Tibial nerve (tissue), 4 donors: Measurements from ENCODE around the gene CYP19A1. TPM values are rescaled to one million over a fixed set of nuclear protein-coding genes. Genes with fewer than 3 reads are reported as not detected.

ENCODE experiments used
- DNase-seq, 2 donors: peaks; one replicate each; pipeline ENCODE4 v3.0.0-alpha.2; 2019; ENCODE audit warnings: low spot score in 2 of 2
- H3K27ac ChIP-seq, 4 donors: fragments of 200-600 bp; sonication (generic) in 3 of 4; one replicate each; pipeline ENCODE4 v1.5.1; 2017 to 2019; ENCODE audit warnings: mild to moderate bottlenecking in 1 of 4
- H3K27me3 ChIP-seq, 2 donors: fragments of 200-600 bp; sonication (generic) in 1 of 2; one replicate each; pipeline versions ENCODE4 v1.5.1 to v1.6.0; 2017 to 2019
- H3K36me3 ChIP-seq, 3 donors: fragments of 200-600 bp; sonication (generic); one replicate each; pipeline ENCODE4 v1.5.1; 2018 to 2019
- H3K4me1 ChIP-seq, 4 donors: fragments of 200-600 bp; sonication (generic) in 3 of 4; one replicate each; pipeline ENCODE4 v1.5.1; 2017 to 2019
- H3K4me3 ChIP-seq, 4 donors: fragments of 200-600 bp; sonication (generic) in 3 of 4; one replicate each; pipeline ENCODE4 v1.5.1; 2017 to 2019; ENCODE audit warnings: mild to moderate bottlenecking in 1 of 4, moderate library complexity in 1 of 4
- H3K9me3 ChIP-seq, 4 donors: fragments of 200-600 bp; sonication (generic) in 3 of 4; one replicate each; pipeline ENCODE4 v1.5.1; 2017 to 2019
- CTCF ChIP-seq, 5 experiments: fragments of 200-600 bp in 3 of 5; fragments of 450-650 bp in 2 of 5; sonication (generic) in 3 of 5; IDR thresholded peaks; one replicate each; pipeline ENCODE4 v1.5.1; 2016 to 2019; ENCODE audit warnings: antibody characterized with exemption in 5 of 5, mild to moderate bottlenecking in 3 of 5, moderate library complexity in 2 of 5
- EP300 ChIP-seq, 2 donors: sonication (generic); formaldehyde crosslinking; IDR thresholded peaks; one replicate each; pipeline ENCODE4 v1.6.1; 2017; ENCODE audit warnings: antibody characterized with exemption in 2 of 2, mild to moderate bottlenecking in 1 of 2
- POLR2A ChIP-seq, 2 donors: fragments of 450-650 bp; IDR thresholded peaks; one replicate each; pipeline ENCODE4 v1.6.1; 2017; ENCODE audit warnings: antibody characterized with exemption in 2 of 2, mild to moderate bottlenecking in 2 of 2, moderate library complexity in 2 of 2
- WGBS, 2 donors: methylation state at CpG; one replicate each; pipeline ENCODE4 v1.1.5; 2018; 5-methylcytosine and 5-hydroxymethylcytosine counted together
- total RNA-seq, 4 donors: library from RNA; depleted of rRNA; stranded (reverse); fragments of >200 nt; gene quantifications; one replicate each; pipeline ENCODE4 v1.1.0, GENCODE V29; 2016

Gene CYP19A1
- total RNA-seq, 4 donors from 2014 or later, result 6.3 to 124 (median 15.6) TPM

- H3K4me3 ChIP-seq, result no peak overlapping the region
- no peaks in the 10 kb centered on the region for H3K36me3 ChIP-seq
- DNase-seq, result no peak
- H3K27ac ChIP-seq, result no peak overlapping the region
- H3K4me1 ChIP-seq, result peaks cover 0 to 29% (median 11%) of the 10 kb centered on the region in 4 donors
- no peaks in the 10 kb centered on the region for H3K27me3 ChIP-seq
- TF ChIP-seq POLR2A (IDR thresholded peaks at IDR 0.05) (no peak), CTCF (IDR thresholded peaks at IDR 0.05) (no peak), EP300 (IDR thresholded peaks at IDR 0.05) (no peak)
- no peaks in the 10 kb centered on the region for H3K9me3 ChIP-seq
- 89 to 92% methylated on average over 6 of the region's 6 CpGs for WGBS, 2 donors
Observed at GRCh38 chr15:51226576-51227210, 111.7 kb downstream of the CYP19A1 start.

GRCh38 chr15:51224428-51224827 is 114.0 kb downstream of the CYP19A1 start:
- Histone ChIP-seq H3K36me3 (no peaks in the 10 kb centered on the region), H3K9me3 (no peaks in the 10 kb centered on the region), H3K27me3 (no peaks in the 10 kb centered on the region), H3K27ac (peak overlapping the region in 2 of 4 donors; percentile 54 to 77), H3K4me3 (no peak overlapping the region), H3K4me1 (peaks cover 0 to 34% (median 11%) of the 10 kb centered on the region in 4 donors)
- no peak for DNase-seq
- TF ChIP-seq CTCF (IDR thresholded peaks at IDR 0.05), result no peak
- TF ChIP-seq POLR2A (IDR thresholded peaks at IDR 0.05), result no peak
- no peak for TF ChIP-seq EP300 (IDR thresholded peaks at IDR 0.05)

- no peak for TF ChIP-seq CTCF (IDR thresholded peaks at IDR 0.05)
- TF ChIP-seq POLR2A (IDR thresholded peaks at IDR 0.05), result no peak
- TF ChIP-seq EP300 (IDR thresholded peaks at IDR 0.05), result peak in 1 of 2 donors; percentile 30
- Histone ChIP-seq H3K4me1 (peaks cover 0 to 39% (median 10%) of the 10 kb centered on the region in 4 donors), H3K27me3 (no peaks in the 10 kb centered on the region), H3K4me3 (no peak overlapping the region), H3K36me3 (no peaks in the 10 kb centered on the region), H3K9me3 (no peaks in the 10 kb centered on the region), H3K27ac (peak overlapping the region in 2 of 4 donors; percentile 54 to 77)
- WGBS, 2 donors, result 37 to 48% methylated on average over 3 of the region's 3 CpGs
- DNase-seq, result no peak
Observed at GRCh38 chr15:51223771-51224229, 114.6 kb downstream of the CYP19A1 start.

GRCh38 chr15:51218299-51218938 is 120.0 kb downstream of the CYP19A1 start:
- 26 to 29% methylated on average over 3 of the region's 3 CpGs for WGBS, 2 donors

More at GRCh38 chr15:51218299-51218938, 120.0 kb downstream of the CYP19A1 start:
- no peak for TF ChIP-seq POLR2A (IDR thresholded peaks at IDR 0.05)
- TF ChIP-seq CTCF (IDR thresholded peaks at IDR 0.05), result no peak
- no peak for TF ChIP-seq EP300 (IDR thresholded peaks at IDR 0.05)
- Histone ChIP-seq H3K9me3 (no peaks in the 10 kb centered on the region), H3K27ac (peak overlapping the region in 2 of 4 donors; percentile 3 to 36), H3K4me3 (no peak overlapping the region), H3K27me3 (no peaks in the 10 kb centered on the region), H3K4me1 (peaks cover 0 to 19% (median 0%) of the 10 kb centered on the region in 4 donors), H3K36me3 (no peaks in the 10 kb centered on the region)
- no peak for DNase-seq
